Measurements from ENCODE around the gene FRAS1. TPM values are rescaled to one million over a fixed set of nuclear protein-coding genes. Genes with fewer than 3 reads are reported as not detected.

FRAS1 gene
- total RNA-seq, 1 donor from 2014 or later = 8.8 TPM

DNA sequence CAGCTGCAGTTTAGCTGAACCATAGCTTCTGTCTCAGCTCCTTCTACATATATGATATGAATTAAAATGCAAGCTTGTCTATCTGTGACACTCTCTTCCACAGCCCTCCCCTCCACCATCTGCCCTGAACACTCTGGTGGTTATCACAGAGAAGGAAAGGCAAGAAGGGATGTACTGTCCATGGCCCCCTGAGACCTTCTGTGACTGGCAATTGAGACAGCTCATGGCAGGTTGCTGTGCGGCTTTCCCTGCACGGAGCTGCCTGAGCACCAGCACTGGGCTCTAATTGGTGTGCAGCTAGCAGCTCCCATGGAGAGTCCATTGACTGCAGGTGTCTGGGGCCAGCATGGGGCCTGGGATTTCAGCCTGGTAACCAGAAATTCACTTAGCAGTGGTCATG is 384.6 kb downstream of the FRAS1 start:
- Histone ChIP-seq H3K36me3 (no peaks in the 10 kb centered on the region), H3K4me3 (no peak overlapping the region), H3K4me1 (no peaks in the 10 kb centered on the region), H3K9me3 (no peaks in the 10 kb centered on the region), H3K27me3 (no peaks in the 10 kb centered on the region), H3K27ac (no peak overlapping the region)
- TF ChIP-seq POLR2AphosphoS5 (IDR thresholded peaks at IDR 0.05; ENCODE audit: insufficient read depth in 1 of 2, low read depth in 1 of 2) (no peak), POLR2A (IDR thresholded peaks at IDR 0.05) (no peak)
- TF ChIP-seq, protein P1, sequence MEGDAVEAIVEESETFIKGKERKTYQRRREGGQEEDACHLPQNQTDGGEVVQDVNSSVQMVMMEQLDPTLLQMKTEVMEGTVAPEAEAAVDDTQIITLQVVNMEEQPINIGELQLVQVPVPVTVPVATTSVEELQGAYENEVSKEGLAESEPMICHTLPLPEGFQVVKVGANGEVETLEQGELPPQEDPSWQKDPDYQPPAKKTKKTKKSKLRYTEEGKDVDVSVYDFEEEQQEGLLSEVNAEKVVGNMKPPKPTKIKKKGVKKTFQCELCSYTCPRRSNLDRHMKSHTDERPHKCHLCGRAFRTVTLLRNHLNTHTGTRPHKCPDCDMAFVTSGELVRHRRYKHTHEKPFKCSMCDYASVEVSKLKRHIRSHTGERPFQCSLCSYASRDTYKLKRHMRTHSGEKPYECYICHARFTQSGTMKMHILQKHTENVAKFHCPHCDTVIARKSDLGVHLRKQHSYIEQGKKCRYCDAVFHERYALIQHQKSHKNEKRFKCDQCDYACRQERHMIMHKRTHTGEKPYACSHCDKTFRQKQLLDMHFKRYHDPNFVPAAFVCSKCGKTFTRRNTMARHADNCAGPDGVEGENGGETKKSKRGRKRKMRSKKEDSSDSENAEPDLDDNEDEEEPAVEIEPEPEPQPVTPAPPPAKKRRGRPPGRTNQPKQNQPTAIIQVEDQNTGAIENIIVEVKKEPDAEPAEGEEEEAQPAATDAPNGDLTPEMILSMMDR (IDR thresholded peaks at IDR 0.05) = no peak
- no peak for DNase-seq (ENCODE audit: extremely low spot score in 2 of 2)
- intact Hi-C loops (cut with DNase I) = no loop called here

DNA sequence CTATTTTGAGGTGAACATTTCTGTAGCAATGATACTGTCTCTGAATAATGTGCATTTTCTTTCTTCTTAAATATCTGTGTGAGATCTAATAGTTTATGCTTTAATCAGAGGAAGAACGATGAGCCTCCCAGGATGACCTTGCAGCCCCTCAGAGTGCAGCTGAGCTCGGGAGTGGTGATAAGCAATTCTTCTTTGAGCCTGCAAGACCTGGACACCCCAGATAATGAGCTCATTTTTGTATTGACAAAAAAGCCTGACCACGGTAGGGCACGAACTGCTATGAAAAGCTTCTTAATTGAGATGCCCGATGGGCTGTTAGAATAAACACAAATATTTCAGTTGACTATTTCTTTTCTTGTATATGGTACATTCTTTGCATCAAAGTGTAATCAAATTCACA is 389.5 kb downstream of the FRAS1 start:
- H3K4me3 ChIP-seq = no peak overlapping the region
- no peaks in the 10 kb centered on the region for H3K9me3 ChIP-seq
- H3K27me3 ChIP-seq = no peaks in the 10 kb centered on the region
- intact Hi-C loops (cut with DNase I) = no loop called here
- no peaks in the 10 kb centered on the region for H3K36me3 ChIP-seq
- TF ChIP-seq POLR2AphosphoS5 (IDR thresholded peaks at IDR 0.05; ENCODE audit: insufficient read depth in 1 of 2, low read depth in 1 of 2) (no peak), POLR2A (IDR thresholded peaks at IDR 0.05) (no peak)
- TF ChIP-seq, protein P1 (IDR thresholded peaks at IDR 0.05) = no peak
- no peak for DNase-seq (ENCODE audit: extremely low spot score in 2 of 2)
- H3K4me1 ChIP-seq = no peaks in the 10 kb centered on the region
- no peak overlapping the region for H3K27ac ChIP-seq

DNA sequence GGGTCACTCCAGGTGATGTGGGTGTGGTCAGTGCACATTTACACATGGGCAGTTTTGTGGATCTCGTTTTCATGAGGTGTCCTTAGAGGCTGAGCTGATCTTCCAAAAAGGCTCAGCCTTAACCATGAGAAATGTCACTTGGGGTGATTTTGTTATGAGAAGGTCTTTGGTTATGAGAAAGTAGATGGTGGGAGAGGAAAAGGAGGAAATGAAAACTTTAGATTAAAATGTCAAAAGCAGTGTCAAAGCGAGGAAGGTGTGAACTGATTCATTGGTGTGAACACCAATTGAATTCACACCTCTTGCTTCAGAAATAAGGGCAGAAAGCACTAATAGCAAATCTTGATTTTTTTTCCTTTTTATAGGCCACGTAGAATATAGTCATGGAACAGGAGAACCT is 394.3 kb downstream of the FRAS1 start:
- no peak overlapping the region for H3K27ac ChIP-seq
- H3K4me1 ChIP-seq = no peaks in the 10 kb centered on the region
- TF ChIP-seq, protein P1 (IDR thresholded peaks at IDR 0.05) = no peak
- TF ChIP-seq POLR2AphosphoS5 (IDR thresholded peaks at IDR 0.05; ENCODE audit: insufficient read depth in 1 of 2, low read depth in 1 of 2) (no peak), POLR2A (IDR thresholded peaks at IDR 0.05) (no peak)
- H3K36me3 ChIP-seq = no peaks in the 10 kb centered on the region
- no peak for DNase-seq (ENCODE audit: extremely low spot score in 2 of 2)
- intact Hi-C loops (cut with DNase I) = no loop called here
- no peak overlapping the region for H3K4me3 ChIP-seq
- no peaks in the 10 kb centered on the region for H3K27me3 ChIP-seq
- no peaks in the 10 kb centered on the region for H3K9me3 ChIP-seq

DNA sequence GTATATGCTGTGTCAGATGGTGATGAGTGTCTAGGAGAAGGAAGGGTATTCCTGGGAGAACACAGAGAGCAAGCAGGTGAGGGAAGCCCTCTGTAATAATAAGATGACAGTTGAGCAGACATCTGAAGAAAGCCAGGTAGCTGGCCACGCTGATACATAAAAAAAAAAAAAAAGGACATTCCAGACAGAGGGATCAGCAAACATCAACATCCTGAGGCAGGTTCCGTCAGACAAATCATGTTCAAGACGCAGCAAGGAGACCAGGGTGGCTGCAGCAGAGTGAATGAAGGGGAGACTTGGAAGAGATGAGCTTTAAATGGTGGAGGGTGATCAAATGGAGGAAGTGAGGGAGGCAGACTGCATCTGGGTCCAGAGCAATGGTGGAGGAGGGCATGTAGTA is 396.9 kb downstream of the FRAS1 start:
- intact Hi-C loops (cut with DNase I) = no loop called here
- no peaks in the 10 kb centered on the region for H3K27me3 ChIP-seq
- DNase-seq (ENCODE audit: extremely low spot score in 2 of 2) = no peak
- H3K27ac ChIP-seq = no peak overlapping the region
- no peak overlapping the region for H3K4me3 ChIP-seq
- no peak for TF ChIP-seq POLR2AphosphoS5 (IDR thresholded peaks at IDR 0.05; ENCODE audit: insufficient read depth in 1 of 2, low read depth in 1 of 2)
- no peak for TF ChIP-seq POLR2A (IDR thresholded peaks at IDR 0.05)
- TF ChIP-seq, protein P1 (IDR thresholded peaks at IDR 0.05) = no peak
- no peaks in the 10 kb centered on the region for H3K36me3 ChIP-seq
- H3K9me3 ChIP-seq = no peaks in the 10 kb centered on the region
- no peaks in the 10 kb centered on the region for H3K4me1 ChIP-seq

DNA sequence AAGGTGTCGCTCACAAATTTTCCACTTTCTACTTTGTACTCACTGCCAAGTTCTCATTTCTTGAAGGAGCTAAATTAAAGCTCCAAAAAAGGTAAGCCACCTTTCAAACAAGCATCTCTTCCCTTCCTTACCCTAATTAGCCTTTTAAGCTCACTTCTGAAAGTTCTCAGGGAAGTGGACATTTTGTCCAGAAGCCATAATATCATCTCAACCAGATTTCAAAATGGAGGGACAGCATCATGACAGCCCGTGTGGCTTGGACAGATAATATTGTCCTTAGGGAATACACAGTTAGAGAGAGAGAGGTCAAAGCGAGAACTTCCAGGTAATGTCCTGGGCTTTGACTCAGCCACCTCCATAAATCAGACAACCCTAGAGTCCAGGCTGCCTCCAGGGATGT is 400.6 kb downstream of the FRAS1 start:
- Histone ChIP-seq H3K27ac (no peak overlapping the region), H3K4me3 (no peak overlapping the region), H3K27me3 (no peaks in the 10 kb centered on the region), H3K9me3 (no peaks in the 10 kb centered on the region), H3K36me3 (no peaks in the 10 kb centered on the region), H3K4me1 (no peaks in the 10 kb centered on the region)
- DNase-seq (ENCODE audit: extremely low spot score in 2 of 2) = no peak
- TF ChIP-seq POLR2AphosphoS5 (IDR thresholded peaks at IDR 0.05; ENCODE audit: insufficient read depth in 1 of 2, low read depth in 1 of 2) = no peak
- TF ChIP-seq, protein P1 (IDR thresholded peaks at IDR 0.05) = no peak
- no peak for TF ChIP-seq POLR2A (IDR thresholded peaks at IDR 0.05)
- intact Hi-C loops (cut with DNase I) = no loop called here

Measured in vagina (tissue), 2 donors.